ENCODE results near the gene IDH3A. TPM values are rescaled to one million over a fixed set of nuclear protein-coding genes. Genes with fewer than 3 reads are reported as not detected.

Gene IDH3A
- total and polyA plus RNA-seq, 9 of the 15 experiments (the other 6 are each of a cell fraction or from before 2014, with no cell fraction given), result 37.4 to 249 (median 107) TPM

GRCh38 chr15:78212008-78212407 lies 62.8 kb downstream of the IDH3A start:
- BruUV-seq (replicated peaks), result no TSS peak

More at GRCh38 chr15:78212008-78212407, 62.8 kb downstream of the IDH3A start:
- H3K79me2 ChIP-seq (ENCODE audit: control insufficient read depth, insufficient read depth, low read length), result no peaks in the 10 kb centered on the region
- no peaks in the 10 kb centered on the region for H3K9me1 ChIP-seq (ENCODE audit: control insufficient read depth, insufficient read depth, low read length)
- intact Hi-C loops (cut with micrococcal nuclease), result no loop called here
- FAIRE-seq (peak; percentile 46), ATAC-seq (no peak), DNase-seq (ENCODE audit: extremely low read depth in 1 of 4, low spot score in 3 of 4) (no peak)
- no peaks in the 10 kb centered on the region for H3K9me3 ChIP-seq (replicated peaks; ENCODE audit: control insufficient read depth, insufficient read depth, low read depth, low read length)
- H3K4me3 ChIP-seq, result no peak overlapping the region
- POLR2A ChIA-PET, result interaction anchor here (0.6 to 1.2 kb wide), 2 partner anchors 22 to 43 kb away, joined by 3 read pairs; no protein-coding TSS in a partner anchor
- 0 out of 2 replicates have a peak, but pooled peaks cover 3% of the 10 kb centered on the region for H4K20me1 ChIP-seq (replicated peaks; ENCODE audit: control insufficient read depth, insufficient read depth, low read length)
- 37% methylated on average over 10 of the region's 10 CpGs for WGBS (ENCODE audit: insufficient coverage, low coverage, missing lambda C conversion rate)
- no peaks in the 10 kb centered on the region for H3K36me3 ChIP-seq (ENCODE audit: control insufficient read depth, insufficient read depth, low read length)
- CTCF ChIA-PET (ENCODE audit: low intra/inter-chr PET ratio), result no interaction called here
- H3K27ac ChIP-seq (ENCODE audit: extremely low read depth, low read depth, low read length), result no peak overlapping the region; the same call in 2 of the 3 replicates
- H2AFZ ChIP-seq (ENCODE audit: low read depth, low read length), result no peak overlapping the region
- TF ChIP-seq ETV5 (CRISPR knock-in tag; IDR thresholded peaks at IDR 0.05; ENCODE audit: low read depth) (0 out of 2 replicates have a peak, but pooled peaks have one; percentile 5), PKNOX1 (IDR thresholded peaks at IDR 0.05) (no peak)
- in situ Hi-C loops (cut with MboI), result no loop called here
- H3K4me1 ChIP-seq (replicated peaks in 1 of 2; ENCODE audit: control insufficient read depth in 2 of 2, insufficient read depth in 2 of 2, low read length in 2 of 2), result peaks cover 13 to 24% of the 10 kb centered on the region in 2 experiments; a peak in 4 of 5 replicates
- H3K27me3 ChIP-seq (ENCODE audit: control insufficient read depth in 2 of 2, insufficient read depth in 2 of 2, low read length in 2 of 2), result peaks cover 2 to 12% of the 10 kb centered on the region in 2 experiments; a peak in 3 of 5 replicates
- H3K4me2 ChIP-seq (ENCODE audit: insufficient read depth, low read length), result peak overlapping the region; percentile 9; the same call in 1 of the 2 replicates
- no peak overlapping the region for H3K9ac ChIP-seq (ENCODE audit: insufficient read depth in 1 of 2, low read depth in 2 of 2, low read length in 2 of 2)
